HepG2 (cell line): ENCODE results near the gene FAM20A. TPM values are rescaled to one million over a fixed set of nuclear protein-coding genes. Genes with fewer than 3 reads are reported as not detected.
A peak's percentile ranks its signal among the peaks of the same experiment; 100 is the strongest.

Experiments
- BRF2 ChIP-seq: sonication (generic); formaldehyde crosslinking; IDR thresholded peaks from 2 replicates; pipeline ENCODE4 v1.8.1; 2022; ENCODE audit warnings: mild to moderate bottlenecking, missing genetic modification reagents
- DMTF1 ChIP-seq: sonication (generic); formaldehyde crosslinking; IDR thresholded peaks from 2 replicates; pipeline ENCODE4 v1.4.0; 2020; ENCODE audit warnings: mild to moderate bottlenecking, missing genetic modification reagents
- ETV5 ChIP-seq: IDR thresholded peaks from 2 replicates; pipeline ENCODE4 v1.6.1; 2018; ENCODE audit warnings: missing biosample characterization, missing genetic modification reagents, inconsistent platforms, borderline replicate concordance
- GATAD1 ChIP-seq: IDR thresholded peaks from 2 replicates; pipeline ENCODE4 v1.6.1; 2016; ENCODE audit warnings: missing genetic modification reagents, missing compliant biosample characterization
- KIAA2018 ChIP-seq: sonication (generic); formaldehyde crosslinking; IDR thresholded peaks from 2 replicates; pipeline ENCODE4 v1.5.0; 2020; ENCODE audit warnings: mild to moderate bottlenecking, missing genetic modification reagents, borderline replicate concordance
- MXI1 ChIP-seq: IDR thresholded peaks from 3 replicates; pipeline ENCODE4 v1.6.1; 2012; ENCODE audit warnings: low read depth, low read length, inconsistent platforms, borderline replicate concordance
- MYNN ChIP-seq: sonication (generic); formaldehyde crosslinking; IDR thresholded peaks from 2 replicates; pipeline ENCODE4 v1.4.0; 2020; ENCODE audit warnings: mild to moderate bottlenecking, low read depth, missing genetic modification reagents
- PATZ1 ChIP-seq: sonication (generic); formaldehyde crosslinking; IDR thresholded peaks from 2 replicates; pipeline ENCODE4 v1.4.0; 2020; ENCODE audit warnings: missing genetic modification reagents
- RAD51 ChIP-seq: fragments of 450-650 bp; IDR thresholded peaks from 2 replicates; pipeline ENCODE4 v1.6.1; 2016; ENCODE audit warnings: borderline replicate concordance
- SMARCC2 ChIP-seq: fragments of 450-650 bp; IDR thresholded peaks from 2 replicates; pipeline ENCODE4 v1.6.1; 2017; ENCODE audit warnings: antibody characterized with exemption, mild to moderate bottlenecking
- ZFX ChIP-seq: sonication (generic); formaldehyde crosslinking; IDR thresholded peaks from 2 replicates; pipeline ENCODE4 v1.4.0; 2020; ENCODE audit warnings: mild to moderate bottlenecking, low read depth, missing genetic modification reagents, moderate library complexity
- ZMAT5 ChIP-seq: sonication (generic); formaldehyde crosslinking; IDR thresholded peaks from 2 replicates; pipeline ENCODE4 v1.5.0; 2020; ENCODE audit warnings: mild to moderate bottlenecking, low read depth, missing genetic modification reagents, borderline replicate concordance
- polyA plus RNA-seq, 8 experiments: library from polyadenylated mRNA; depleted of rRNA in 3 of 8; stranded (reverse) in 7 of 8; unstranded in 1 of 8; fragments of >200 nt; fragmentation: Illumina TruSeq in 4 of 8; extraction: Trizol in 4 of 8; gene quantifications; 2 replicates each; pipeline versions ENCODE4 v1.2.1 to v1.2.3, GENCODE V29; 2011 to 2016; ENCODE audit warnings: low read depth in 4 of 8, missing spikeins in 1 of 8, mixed read lengths in 1 of 8; ENCODE audit not compliant: insufficient read depth in 1 of 8
- total RNA-seq, 5 experiments: library from RNA; depleted of rRNA; stranded (reverse); fragments of >200 nt; fragmentation: Illumina TruSeq; extraction: Trizol; gene quantifications; 2 replicates each; pipeline ENCODE4 v1.2.3, GENCODE V29; 2016; ENCODE audit warnings: low read depth in 1 of 5

The FAM20A gene
- total and polyA plus RNA-seq, 2 of the 13 experiments (the other 11 are each of a cell fraction or from before 2014, with no cell fraction given): 9.3 to 20.7 TPM

GRCh38 chr17:68509141-68510057 lies 91.8 kb downstream of the FAM20A start (continued):
- TF ChIP-seq DMTF1 (no peak), MYNN (CRISPR knock-in tag) (no peak), SMARCC2 (no peak), ETV5 (CRISPR knock-in tag) (peak; percentile 68; the same call in 1 of the 2 replicates), PATZ1 (CRISPR knock-in tag) (peak; percentile 58), BRF2 (CRISPR knock-in tag) (peak; percentile 57; the same call in 1 of the 2 replicates), GATAD1 (CRISPR knock-in tag) (peak; percentile 33; the same call in 1 of the 2 replicates), RAD51 (no peak), MXI1 (peak; percentile 44; the same call in 1 of the 3 replicates), KIAA2018 (no peak), ZFX (CRISPR knock-in tag) (peak; percentile 30), ZMAT5 (CRISPR knock-in tag) (no peak)
